A549 (cell line): ENCODE data around the gene MYOF. TPM values are rescaled to one million over a fixed set of nuclear protein-coding genes. Genes with fewer than 3 reads are reported as not detected.

Experiments used
- BHLHE40 ChIP-seq: IDR thresholded peaks from 2 replicates; pipeline ENCODE4 v1.6.1; 2012; ENCODE audit warnings: low read depth, low read length, inconsistent platforms
- CBX2 ChIP-seq: fragments of 200-600 bp; sonication (generic); IDR thresholded peaks from 2 replicates; pipeline ENCODE4 v1.6.1; 2016; ENCODE audit warnings: low read depth, mild to moderate bottlenecking, borderline replicate concordance
- E2F6 ChIP-seq: IDR thresholded peaks from 2 replicates; pipeline ENCODE4 v1.6.1; 2012; ENCODE audit warnings: low read depth, borderline replicate concordance
- EHF ChIP-seq: fragments of 250-450 bp; sonication (Bioruptor Pico); IDR thresholded peaks from 2 replicates; pipeline ENCODE4 v1.5.0; 2020; ENCODE audit warnings: mild to moderate bottlenecking
- EHMT2 ChIP-seq: fragments of 200-600 bp; sonication (generic); IDR thresholded peaks from 2 replicates; pipeline ENCODE4 v1.6.1; 2016; ENCODE audit warnings: antibody characterized with exemption, low read depth, mild to moderate bottlenecking, moderate library complexity
- EP300 ChIP-seq, 2 experiments: fragments of >200 bp; sonication (Bioruptor Twin); formaldehyde crosslinking; IDR thresholded peaks; 2 replicates in 1 of 2; 3 replicates in 1 of 2; pipeline ENCODE4 v1.6.1; 2016 to 2017
- FOSB ChIP-seq: fragments of 250-450 bp; sonication (Bioruptor Pico); IDR thresholded peaks from 2 replicates; pipeline ENCODE4 v1.5.0; 2020; ENCODE audit warnings: mild to moderate bottlenecking, moderate library complexity
- FOSL2 ChIP-seq, 2 experiments: fragments of 450-650 bp in 1 of 2; fragments of >200 bp in 1 of 2; sonication (Bioruptor Twin) in 1 of 2; formaldehyde crosslinking; IDR thresholded peaks; 2 replicates each; pipeline versions ENCODE4 v1.5.0 to v1.6.1; 2016 to 2020; ENCODE audit warnings: mild to moderate bottlenecking in 1 of 2, moderate library complexity in 1 of 2
- GATA3 ChIP-seq: IDR thresholded peaks from 2 replicates; pipeline ENCODE4 v1.6.1; 2012; ENCODE audit warnings: borderline replicate concordance
- HDAC2 ChIP-seq: fragments of 200-600 bp; sonication (generic); IDR thresholded peaks from 2 replicates; pipeline ENCODE4 v1.6.1; 2016
- HEYL ChIP-seq: fragments of 250-450 bp; sonication (Bioruptor Pico); IDR thresholded peaks from 2 replicates; pipeline ENCODE4 v1.8.0; 2021; ENCODE audit warnings: mild to moderate bottlenecking, moderate library complexity
- HMGXB4 ChIP-seq: fragments of 250-450 bp; sonication (Bioruptor Pico); IDR thresholded peaks from 2 replicates; pipeline ENCODE4 v1.5.0; 2021; ENCODE audit warnings: mild to moderate bottlenecking, moderate library complexity, borderline replicate concordance
- MAFK ChIP-seq: fragments of 450-650 bp; IDR thresholded peaks from 2 replicates; pipeline ENCODE4 v1.6.1; 2014; ENCODE audit not compliant: partially characterized antibody
- MAX ChIP-seq: IDR thresholded peaks from 2 replicates; pipeline ENCODE4 v1.6.1; 2012
- MAZ ChIP-seq: fragments of 150-350 bp; IDR thresholded peaks from 2 replicates; pipeline ENCODE4 v1.6.1; 2014; ENCODE audit warnings: antibody characterized with exemption, low read depth, low read length, borderline replicate concordance
- PHF8 ChIP-seq: fragments of 200-600 bp; sonication (generic); IDR thresholded peaks from 2 replicates; pipeline ENCODE4 v1.6.1; 2016; ENCODE audit warnings: low read depth, mild to moderate bottlenecking, antibody characterized with exemption, moderate library complexity, borderline replicate concordance
- POLR2A ChIP-seq: IDR thresholded peaks from 2 replicates; pipeline ENCODE4 v1.6.1; 2012; ENCODE audit warnings: mild to moderate bottlenecking, low read length
- POLR2AphosphoS2 ChIP-seq: conservative IDR thresholded peaks from 2 replicates; pipeline ENCODE4 v1.6.1; 2012; ENCODE audit warnings: low read length, improper control_type of control experiment, inconsistent platforms
- RARB ChIP-seq: fragments of 250-450 bp; sonication (Bioruptor Pico); IDR thresholded peaks from 2 replicates; pipeline ENCODE4 v1.8.0; 2021; ENCODE audit warnings: mild to moderate bottlenecking, moderate library complexity
- RCOR1 ChIP-seq: fragments of 150-350 bp; IDR thresholded peaks from 2 replicates; pipeline ENCODE4 v1.6.1; 2014; ENCODE audit warnings: antibody characterized with exemption, low read length, low read depth
- REST ChIP-seq: fragments of 200-600 bp; sonication (generic); IDR thresholded peaks from 2 replicates; pipeline ENCODE4 v1.6.1; 2016; ENCODE audit warnings: antibody characterized with exemption, mild to moderate bottlenecking, moderate library complexity
- SREBF2 ChIP-seq: fragments of 450-650 bp; IDR thresholded peaks from 2 replicates; pipeline ENCODE4 v1.6.1; 2014; ENCODE audit warnings: mild to moderate bottlenecking, moderate library complexity
- TP53 ChIP-seq: fragments of 250-450 bp; sonication (Bioruptor Pico); IDR thresholded peaks from 2 replicates; pipeline ENCODE4 v1.5.0; 2021; ENCODE audit warnings: mild to moderate bottlenecking, moderate library complexity
- USF2 ChIP-seq: fragments of 450-650 bp; IDR thresholded peaks from 2 replicates; pipeline ENCODE4 v1.6.1; 2014; ENCODE audit warnings: antibody characterized with exemption
- ZFP36 ChIP-seq: fragments of 450-650 bp; IDR thresholded peaks from 2 replicates; pipeline ENCODE4 v1.6.1; 2014; ENCODE audit warnings: borderline replicate concordance; ENCODE audit not compliant: partially characterized antibody
- ZNF302 ChIP-seq: fragments of 250-450 bp; sonication (Bioruptor Pico); IDR thresholded peaks from 2 replicates; pipeline ENCODE4 v1.9.0; 2021; ENCODE audit warnings: inconsistent platforms, mild to moderate bottlenecking, moderate library complexity
- polyA plus RNA-seq, 4 experiments: library from polyadenylated mRNA; depleted of rRNA in 3 of 4; stranded (reverse); fragments of >200 nt; fragmentation: RNase III in 1 of 4; extraction: RNeasy Plus Mini Kit Qiagen cat#74134 plus additional on column Dnase treatment in 1 of 4; gene quantifications; 2 replicates in 3 of 4; 3 replicates in 1 of 4; pipeline ENCODE4 v1.2.3, GENCODE V29; 2011 to 2017

Gene MYOF
- polyA plus RNA-seq, 2 of the 4 experiments (the other 2 are of a cell fraction): 190 to 265 TPM

GRCh38 chr10:93288679-93289634, 193.2 kb downstream of the MYOF start (continued):
- no peak for TF ChIP-seq HEYL
- TF ChIP-seq FOSB: no peak
- TF ChIP-seq GATA3: peak; percentile 78; the same call in 1 of the 2 replicates
- TF ChIP-seq EHF (CRISPR knock-in tag): no peak
- no peak for TF ChIP-seq REST
- no peak for TF ChIP-seq POLR2A
- no peak for TF ChIP-seq HDAC2
- no peak for TF ChIP-seq POLR2AphosphoS2
- no peak for TF ChIP-seq SREBF2
- peak; percentile 44; the same call in 1 of the 2 replicates for TF ChIP-seq E2F6
- TF ChIP-seq EP300 (IDR thresholded peaks at IDR 0.05): peak in 1 of 2 experiments; percentile 63; a peak in 1 of 5 replicates
- TF ChIP-seq MAX: peak; percentile 82
- TF ChIP-seq PHF8: no peak
- TF ChIP-seq USF2: no peak
- no peak for TF ChIP-seq EHMT2
- no peak for TF ChIP-seq MAZ
- TF ChIP-seq ZNF302 (CRISPR knock-in tag): 0 out of 2 replicates have a peak, but pooled peaks have one; percentile 6
- peak; percentile 76; the same call in 1 of the 2 replicates for TF ChIP-seq RARB (CRISPR knock-in tag)
- 0 out of 2 replicates have a peak, but pooled peaks have one; percentile 35 for TF ChIP-seq TP53
- no peak for TF ChIP-seq MAFK
- TF ChIP-seq CBX2: no peak
- no peak for TF ChIP-seq FOSL2 (IDR thresholded peaks at IDR 0.05)
- peak; percentile 93 for TF ChIP-seq FOSL2 (CRISPR knock-in tag; IDR thresholded peaks at IDR 0.05)
- no peak for TF ChIP-seq BHLHE40
- no peak for TF ChIP-seq HMGXB4
- TF ChIP-seq RCOR1: no peak
- TF ChIP-seq ZFP36: no peak
